Endothelial cell of umbilical vein (primary cell): ENCODE measurements around the gene BNIP5. TPM values are rescaled to one million over a fixed set of nuclear protein-coding genes. Genes with fewer than 3 reads are reported as not detected.

ENCODE experiments used
- BruUV-seq: library from RNA; stranded (reverse); fragments of 400-500 nt; replicated peaks from 2 replicates; lab custom pipeline; 2021; lab: Mats Ljungman, UMichigan
- CTCF ChIA-PET: fragments of 300-600, 350-600 bp; sonication (Branson Sonifier 250); formaldehyde crosslinking; loops from one replicate; lab custom pipeline; 2021; ENCODE audit warnings: antibody characterized with exemption, inconsistent platforms; lab: Charles Lee
- POLR2A ChIA-PET: fragments of 300-600, 350-600 bp; sonication (Branson Sonifier 250); formaldehyde crosslinking; loops from one replicate; lab custom pipeline; 2021; ENCODE audit warnings: antibody characterized with exemption, inconsistent platforms; lab: Charles Lee
- DNase-seq: peaks from one replicate; pipeline ENCODE4 v3.0.0-alpha.2; 2011; ENCODE audit warnings: low read depth, low spot score
- FAIRE-seq: peaks from 2 replicates; lab custom pipeline; 2011; peaks lifted over from hg19 to GRCh38; lab: Jason Lieb, UNC
- H2AFZ ChIP-seq: 2 replicates; pipeline ENCODE4 v1.6.0; 2012; ENCODE audit warnings: low read depth, low read length, control low read depth, inconsistent platforms
- H3K27ac ChIP-seq: 2 replicates; pipeline ENCODE4 v1.5.1; 2011; ENCODE audit warnings: low read depth, mild to moderate bottlenecking, control low read depth, low read length, moderate library complexity; ENCODE audit not compliant: insufficient read depth
- H3K27me3 ChIP-seq, 2 experiments: 2 replicates each; pipeline versions ENCODE4 v1.6.0 to v1.6.1; 2011; ENCODE audit warnings: low read length in 2 of 2, mixed read lengths in 1 of 2; ENCODE audit not compliant: control insufficient read depth in 2 of 2, insufficient read depth in 2 of 2
- H3K36me3 ChIP-seq, 2 experiments: 2 replicates in 1 of 2; 3 replicates in 1 of 2; pipeline ENCODE4 v1.5.1; 2011; ENCODE audit warnings: low read length in 2 of 2, mild to moderate bottlenecking in 1 of 2, moderate library complexity in 1 of 2; ENCODE audit not compliant: control insufficient read depth in 2 of 2, insufficient read depth in 2 of 2; ENCODE audit errors: extremely low read depth in 1 of 2
- H3K4me1 ChIP-seq: 3 replicates; pipeline ENCODE4 v1.5.1; 2011; ENCODE audit warnings: mild to moderate bottlenecking, low read length; ENCODE audit not compliant: control insufficient read depth, insufficient read depth; ENCODE audit errors: extremely low read depth
- H3K4me2 ChIP-seq: 2 replicates; pipeline ENCODE4 v1.6.1; 2011; ENCODE audit warnings: low read length, control low read depth, mixed read lengths; ENCODE audit not compliant: insufficient read depth
- H3K4me3 ChIP-seq, 3 experiments: fragments of 200-600 bp in 1 of 3; sonication (generic), shearing (Covaris generic) in 1 of 3; replicated peaks in 1 of 3; 2 replicates each; pipeline ENCODE4 v1.5.1; 2011 to 2016; ENCODE audit warnings: control low read depth in 3 of 3, low read length in 3 of 3, mild to moderate bottlenecking in 2 of 3, inconsistent platforms in 1 of 3, low read depth in 1 of 3, moderate library complexity in 1 of 3; ENCODE audit not compliant: insufficient read depth in 1 of 3
- H3K79me2 ChIP-seq: 2 replicates; pipeline ENCODE4 v1.6.0; 2012; ENCODE audit warnings: low read length, inconsistent platforms; ENCODE audit not compliant: control insufficient read depth, insufficient read depth
- H3K9ac ChIP-seq: replicated peaks from 2 replicates; pipeline ENCODE3; 2011; ENCODE audit warnings: low read length, control low read depth; ENCODE audit not compliant: insufficient read depth; ENCODE audit errors: extremely low read depth
- H3K9me1 ChIP-seq: replicated peaks from 3 replicates; pipeline ENCODE4 v1.6.0; 2011; ENCODE audit warnings: mild to moderate bottlenecking, low read length; ENCODE audit not compliant: control insufficient read depth, insufficient read depth; ENCODE audit errors: extremely low read depth
- H3K9me3 ChIP-seq: replicated peaks from 2 replicates; pipeline ENCODE4 v1.5.1; 2012; ENCODE audit warnings: low read length, inconsistent platforms; ENCODE audit not compliant: control insufficient read depth, insufficient read depth
- H4K20me1 ChIP-seq: replicated peaks from 2 replicates; pipeline ENCODE3; 2011; ENCODE audit warnings: mild to moderate bottlenecking, low read length; ENCODE audit not compliant: control insufficient read depth, insufficient read depth; ENCODE audit errors: extremely low read depth
- EZH2 ChIP-seq: IDR thresholded peaks from 2 replicates; pipeline ENCODE4 v1.6.1; 2012; ENCODE audit warnings: borderline replicate concordance, low read depth, mild to moderate bottlenecking, moderate library complexity, low read length, inconsistent platforms; ENCODE audit not compliant: severe bottlenecking
- FOS ChIP-seq: IDR thresholded peaks from 2 replicates; pipeline ENCODE4 v1.6.1; 2011; ENCODE audit warnings: mild to moderate bottlenecking, low read length, moderate library complexity, borderline replicate concordance; ENCODE audit not compliant: insufficient read depth
- GATA2 ChIP-seq: IDR thresholded peaks from 2 replicates; pipeline ENCODE4 v1.7.0; 2011; ENCODE audit warnings: low read depth, mild to moderate bottlenecking, moderate library complexity, mixed read lengths, low read length; ENCODE audit not compliant: insufficient read length, insufficient read depth
- JUN ChIP-seq: IDR thresholded peaks from 2 replicates; pipeline ENCODE4 v1.6.1; 2011; ENCODE audit warnings: borderline replicate concordance, low read depth; ENCODE audit not compliant: insufficient read length, insufficient read depth
- MYC ChIP-seq: IDR thresholded peaks from one replicate; pipeline ENCODE4 v1.6.1; 2011; ENCODE audit warnings: mild to moderate bottlenecking, low read depth, low read length
- POLR2A ChIP-seq: IDR thresholded peaks from 2 replicates; pipeline ENCODE4 v1.6.1; 2012; ENCODE audit warnings: low read depth, mild to moderate bottlenecking, control low read depth, low read length
- POLR2AphosphoS5 ChIP-seq: IDR thresholded peaks from 2 replicates; pipeline ENCODE4 v1.6.1; 2012; ENCODE audit warnings: low read depth, mild to moderate bottlenecking, control low read depth, low read length, moderate library complexity; ENCODE audit not compliant: insufficient read depth
- dilution Hi-C: fragments of 300-500 bp; cut with MboI; formaldehyde crosslinking; loops from one replicate; pipeline ENCODE4 v1.15.0; 2019; ENCODE audit warnings: low sequenced_read_pairs; ENCODE audit not compliant: extremely low pct_ligation_motif_present
- intact Hi-C: fragments of 100-400 bp; cut with micrococcal nuclease; formaldehyde crosslinking; loops from one replicate; pipeline ENCODE4 v1.10.0; 2022
- polyA plus RNA-seq, 4 experiments: library from polyadenylated mRNA; depleted of rRNA in 3 of 4; stranded (reverse) in 3 of 4; unstranded in 1 of 4; fragments of >200 nt; gene quantifications; 2 replicates each; pipeline versions ENCODE4 v1.2.1 to v1.2.3, GENCODE V29; 2011 to 2012; ENCODE audit warnings: missing spikeins in 1 of 4
- total RNA-seq: library from RNA; stranded (reverse); gene quantifications from 2 replicates; pipeline ENCODE4 v1.2.3, GENCODE V29; 2021
- TF ChIP-seq, protein P1 (sequence below), 2 donors: IDR thresholded peaks; 1 replicate in 1 of 2; 2 replicates in 1 of 2; pipeline ENCODE4 v1.5.1; 2011; ENCODE audit warnings: low read length in 2 of 2, mild to moderate bottlenecking in 2 of 2, moderate library complexity in 2 of 2, control low read depth in 1 of 2, inconsistent platforms in 1 of 2, low read depth in 1 of 2; ENCODE audit not compliant: insufficient read depth in 1 of 2; ENCODE audit errors: extremely low read depth in 1 of 2
- TF ChIP-seq, protein P2 (sequence below): IDR thresholded peaks from 2 replicates; pipeline ENCODE4 v1.6.1; 2011; ENCODE audit not compliant: insufficient read depth, insufficient read length

Gene BNIP5
- total and polyA plus RNA-seq, 2 donors (not counting 3 experiments of a cell fraction or from before 2014, with no cell fraction given): not detected

DNA sequence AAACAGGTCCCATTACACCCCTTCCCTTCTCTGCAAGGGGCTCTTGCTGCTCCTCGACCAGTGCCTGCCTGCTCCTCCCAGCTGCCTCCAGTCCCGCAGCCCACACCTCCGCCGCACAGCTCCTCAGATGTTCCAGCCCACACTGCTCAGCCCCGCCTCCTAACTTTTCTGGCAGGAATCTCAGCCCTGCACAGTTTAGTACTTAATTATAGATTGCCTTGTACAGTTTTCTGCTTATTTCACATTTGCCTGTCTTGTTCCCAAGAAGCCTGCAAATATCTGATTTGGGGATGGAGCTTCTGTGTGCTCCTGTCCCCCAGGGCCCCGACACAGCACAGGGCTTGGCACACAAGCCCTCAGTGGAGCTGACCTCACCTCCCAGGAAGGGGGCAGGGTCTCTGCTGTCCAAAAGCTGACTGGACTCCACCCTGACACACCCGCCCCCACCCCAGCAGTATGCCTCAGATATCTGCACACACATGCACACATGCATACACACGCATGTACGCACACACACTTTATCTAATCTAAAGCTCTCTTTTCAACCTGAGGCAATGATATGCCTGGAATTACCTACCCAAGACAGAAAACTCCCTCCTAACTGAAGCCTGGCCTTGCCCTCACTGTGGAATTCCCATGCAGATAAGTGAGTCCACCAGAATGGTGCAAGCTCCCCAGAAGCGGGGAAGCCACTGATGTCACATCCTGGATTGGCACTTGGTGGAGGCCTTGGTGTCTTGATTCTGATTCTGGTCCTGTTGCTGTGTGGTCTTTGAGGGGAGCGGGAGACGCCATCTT, 68.0 kb downstream of the BNIP5 start:
- no peak overlapping the region for H3K9ac ChIP-seq
- H3K4me3 ChIP-seq: no peak overlapping the region
- CTCF ChIA-PET: interaction anchor here (1.2 to 1.6 kb wide), 2 partner anchors 20 to 34 kb away, joined by 3 to 4 read pairs; no protein-coding TSS in a partner anchor
- no TSS peak for BruUV-seq
- POLR2A ChIA-PET: no interaction called here
- no peak overlapping the region for H3K27ac ChIP-seq
- H4K20me1 ChIP-seq: no peaks in the 10 kb centered on the region
- no peak overlapping the region for H2AFZ ChIP-seq
- H3K4me2 ChIP-seq: no peak overlapping the region
- intact Hi-C loops: no loop called here
- FAIRE-seq (no peak), DNase-seq (no peak)
- dilution Hi-C loops: no loop called here
- TF ChIP-seq POLR2AphosphoS5: no peak
- H3K4me1 ChIP-seq: peaks cover 7% of the 10 kb centered on the region
- H3K79me2 ChIP-seq: no peaks in the 10 kb centered on the region
- H3K9me3 ChIP-seq: peaks cover 1% of the 10 kb centered on the region
- H3K36me3 ChIP-seq: no peaks in the 10 kb centered on the region
- no peaks in the 10 kb centered on the region for H3K9me1 ChIP-seq
- peaks cover 3 to 5% of the 10 kb centered on the region in 2 experiments for H3K27me3 ChIP-seq

- no peaks in the 10 kb centered on the region for H3K9me1 ChIP-seq
- TF ChIP-seq FOS (no peak), GATA2 (no peak), POLR2AphosphoS5 (no peak), JUN (no peak), EZH2 (no peak), MYC (no peak), POLR2A (no peak)
- TF ChIP-seq, protein P1, sequence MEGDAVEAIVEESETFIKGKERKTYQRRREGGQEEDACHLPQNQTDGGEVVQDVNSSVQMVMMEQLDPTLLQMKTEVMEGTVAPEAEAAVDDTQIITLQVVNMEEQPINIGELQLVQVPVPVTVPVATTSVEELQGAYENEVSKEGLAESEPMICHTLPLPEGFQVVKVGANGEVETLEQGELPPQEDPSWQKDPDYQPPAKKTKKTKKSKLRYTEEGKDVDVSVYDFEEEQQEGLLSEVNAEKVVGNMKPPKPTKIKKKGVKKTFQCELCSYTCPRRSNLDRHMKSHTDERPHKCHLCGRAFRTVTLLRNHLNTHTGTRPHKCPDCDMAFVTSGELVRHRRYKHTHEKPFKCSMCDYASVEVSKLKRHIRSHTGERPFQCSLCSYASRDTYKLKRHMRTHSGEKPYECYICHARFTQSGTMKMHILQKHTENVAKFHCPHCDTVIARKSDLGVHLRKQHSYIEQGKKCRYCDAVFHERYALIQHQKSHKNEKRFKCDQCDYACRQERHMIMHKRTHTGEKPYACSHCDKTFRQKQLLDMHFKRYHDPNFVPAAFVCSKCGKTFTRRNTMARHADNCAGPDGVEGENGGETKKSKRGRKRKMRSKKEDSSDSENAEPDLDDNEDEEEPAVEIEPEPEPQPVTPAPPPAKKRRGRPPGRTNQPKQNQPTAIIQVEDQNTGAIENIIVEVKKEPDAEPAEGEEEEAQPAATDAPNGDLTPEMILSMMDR (IDR thresholded peaks at IDR 0.05; ENCODE audit: extremely low read depth in 1 of 2, insufficient read depth in 1 of 2, low read depth in 1 of 2, low read length in 2 of 2): no peak
- TF ChIP-seq, protein P2, sequence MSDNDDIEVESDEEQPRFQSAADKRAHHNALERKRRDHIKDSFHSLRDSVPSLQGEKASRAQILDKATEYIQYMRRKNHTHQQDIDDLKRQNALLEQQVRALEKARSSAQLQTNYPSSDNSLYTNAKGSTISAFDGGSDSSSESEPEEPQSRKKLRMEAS: no peak
- FAIRE-seq (no peak), DNase-seq (no peak)
- dilution Hi-C loops: no loop called here
- no TSS peak for BruUV-seq
- ChIA-PET CTCF (interaction anchor here (1.2 to 1.6 kb wide), 2 partner anchors 20 to 34 kb away, joined by 3 to 4 read pairs; no protein-coding TSS in a partner anchor), POLR2A (no interaction called here)
- H3K4me3 ChIP-seq: no peak overlapping the region
- intact Hi-C loops: no loop called here
- no peaks in the 10 kb centered on the region for H3K36me3 ChIP-seq
- peaks cover 1% of the 10 kb centered on the region for H3K9me3 ChIP-seq
- H3K27me3 ChIP-seq: peaks cover 3 to 5% of the 10 kb centered on the region in 2 experiments
- peaks cover 7% of the 10 kb centered on the region for H3K4me1 ChIP-seq
- no peaks in the 10 kb centered on the region for H4K20me1 ChIP-seq
- no peak overlapping the region for H3K27ac ChIP-seq
- no peak overlapping the region for H3K9ac ChIP-seq
- no peak overlapping the region for H2AFZ ChIP-seq
- H3K79me2 ChIP-seq: no peaks in the 10 kb centered on the region
- H3K4me2 ChIP-seq: no peak overlapping the region
Observed at GRCh38 chr6:36267731-36268477, 68.8 kb downstream of the BNIP5 start.
